GM11168 (cell line): Measurements from ENCODE around the gene SLC35A2.
"Not testable (repeated sequence)": the region's sequence is repeated elsewhere in the genome, so short reads cannot be mapped to it uniquely, and the experiment has no call there.

Source experiments
- in situ Hi-C: fragments of 300-500 bp; cut with MboI; formaldehyde crosslinking; loops from one replicate; pipeline ENCODE4 v1.12.0; 2022; ENCODE audit warnings: low sequenced_read_pairs; ENCODE audit not compliant: unreplicated experiment

SLC35A2 gene

DNA sequence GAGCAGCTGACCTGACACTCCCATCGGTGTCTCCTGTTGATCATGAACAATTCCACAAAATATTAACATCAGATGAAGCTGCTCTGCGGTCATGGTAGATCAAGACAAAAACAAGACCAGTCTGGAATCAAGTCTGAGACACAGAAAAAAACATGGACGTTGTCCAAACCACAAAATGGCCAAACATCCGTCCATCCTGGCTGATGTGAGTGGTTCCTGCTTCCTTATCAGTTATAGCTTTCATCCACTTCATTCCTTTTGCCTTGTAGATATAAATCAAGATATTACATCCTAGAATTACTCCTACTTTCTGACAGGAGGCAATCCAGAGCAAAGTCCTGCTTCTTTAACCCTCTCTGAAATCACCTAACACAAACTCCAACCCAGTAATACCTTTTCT lies 47.2 kb downstream of the SLC35A2 start:
- in situ Hi-C loops = no loop called here

DNA sequence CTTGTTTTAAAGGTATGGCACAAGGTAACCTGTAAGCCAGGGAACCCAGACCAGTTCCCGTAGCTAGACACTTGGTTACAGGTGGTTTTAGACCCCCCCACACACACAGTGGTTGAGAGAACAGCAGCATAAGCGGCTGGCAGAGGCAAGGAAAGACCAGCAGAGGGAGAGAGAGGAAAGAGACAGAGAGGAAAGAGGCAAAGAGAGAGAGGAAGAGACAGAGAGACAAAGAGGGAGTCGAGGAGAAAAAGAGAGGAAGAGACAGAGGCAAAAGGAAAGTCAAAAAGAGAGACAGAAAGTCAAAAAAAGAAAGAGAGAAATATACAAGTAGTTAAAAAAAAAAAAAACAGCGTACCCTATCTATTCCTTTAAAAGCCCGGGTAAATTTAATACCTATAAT lies 56.5 kb downstream of the SLC35A2 start:
- in situ Hi-C loops = no loop called here

DNA sequence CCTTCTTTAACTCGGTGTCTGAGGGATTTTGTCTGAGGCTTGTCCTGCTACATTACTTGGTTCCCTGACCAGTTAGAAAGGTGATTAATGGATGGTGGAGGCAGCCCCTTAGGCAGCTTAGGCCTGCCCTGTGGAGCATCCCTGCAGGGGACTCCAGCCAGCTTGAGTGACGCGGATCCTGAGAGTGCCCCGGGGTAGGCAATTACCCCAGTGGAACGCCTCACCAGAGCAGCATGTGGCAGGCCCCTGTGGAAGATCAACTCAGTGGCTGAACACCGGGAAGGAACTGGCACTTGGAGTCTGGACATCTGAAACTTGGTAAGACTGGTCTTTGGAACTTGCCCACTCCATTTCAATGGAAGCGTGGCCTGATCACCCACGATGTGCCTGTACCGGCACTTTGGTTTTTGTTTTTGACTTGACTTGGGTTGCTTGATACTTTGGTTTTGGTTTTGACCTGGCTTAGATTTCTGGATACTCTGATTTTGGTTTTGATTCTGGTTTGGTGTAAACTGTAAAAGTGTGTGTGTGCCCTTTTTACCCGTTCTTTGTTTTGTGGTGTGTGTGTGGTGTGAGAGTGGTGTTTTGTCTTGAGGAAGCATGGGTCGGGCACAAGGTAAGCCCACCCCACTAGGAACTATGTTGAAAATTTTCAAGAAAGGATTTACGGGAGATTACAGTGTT lies 57.2 kb downstream of the SLC35A2 start:
- in situ Hi-C loops = not testable (repeated sequence)

DNA sequence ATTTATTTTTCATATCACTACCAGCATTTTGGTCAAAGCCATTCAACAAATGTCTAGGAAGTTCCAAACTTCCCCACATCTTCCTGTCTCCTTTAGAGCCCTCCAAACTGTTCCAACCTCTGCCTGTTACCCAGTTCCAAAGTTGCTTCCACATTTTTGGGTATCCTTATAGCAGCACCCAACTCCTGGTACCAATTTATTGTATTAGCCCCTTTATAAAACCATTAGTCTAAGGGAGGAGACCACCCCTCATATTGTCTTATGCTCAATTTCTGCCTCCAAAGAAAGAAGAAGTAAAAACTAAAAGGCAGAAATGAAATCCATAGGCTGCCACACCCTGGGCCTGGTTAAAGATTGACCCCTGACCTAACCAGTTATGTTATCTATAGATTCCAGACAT lies 58.0 kb downstream of the SLC35A2 start:
- in situ Hi-C loops = not testable (repeated sequence)
